ENCODE data around the gene ETNK1.

GRCh38 chr12:22598141-22598762 lies 26.7 kb upstream of the ETNK1 start:
- no peak for TF ChIP-seq CTCF (IDR thresholded peaks at IDR 0.05; ENCODE audit: poor library complexity)
- TF ChIP-seq EZH2 (IDR thresholded peaks at IDR 0.05; ENCODE audit: borderline replicate concordance), result no peak
